Measurements from ENCODE around the gene PCNX3. TPM values are rescaled to one million over a fixed set of nuclear protein-coding genes. Genes with fewer than 3 reads are reported as not detected.

The PCNX3 gene
- total RNA-seq, 1 experiment from 2014 or later = 74.5 TPM

DNA sequence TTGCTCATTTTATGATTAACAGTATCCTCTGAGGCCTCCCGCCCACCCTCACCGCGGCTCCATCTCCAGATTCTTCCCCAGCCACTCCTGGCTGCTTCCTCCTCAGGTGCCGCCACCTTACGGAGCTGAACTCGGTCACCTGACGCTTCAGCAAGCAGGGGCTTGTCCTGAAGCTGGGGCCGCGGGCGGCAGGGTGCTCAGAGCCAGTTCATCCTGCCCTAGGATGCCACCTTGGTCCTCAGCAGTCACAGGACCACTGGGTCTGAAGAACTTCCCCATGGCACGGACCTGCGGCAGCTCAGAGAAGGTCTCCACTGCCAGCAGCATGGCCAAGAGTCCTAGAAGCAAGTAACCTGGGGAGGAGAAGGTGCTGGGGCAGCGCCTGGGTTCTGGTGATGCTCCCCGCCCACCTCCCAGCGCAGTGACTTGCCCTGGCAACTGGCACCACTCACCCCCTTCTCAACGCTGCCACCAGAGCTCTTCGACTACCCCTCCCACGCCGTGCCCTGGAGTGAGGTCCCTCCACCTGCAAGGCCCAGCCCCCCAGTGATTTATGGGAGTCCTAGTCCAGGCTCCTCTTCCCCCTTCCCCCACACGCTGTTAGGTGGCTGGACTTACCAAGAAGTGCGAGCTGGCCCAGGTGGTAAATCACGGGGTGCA is 22.6 kb upstream of the PCNX3 start:
- Histone ChIP-seq H3K27me3 (ENCODE audit: control insufficient read depth, insufficient read depth, low read length) (no peaks in the 10 kb centered on the region), H3K36me3 (ENCODE audit: control insufficient read depth, insufficient read depth, low read length) (peaks cover 3% of the 10 kb centered on the region), H3K4me1 (ENCODE audit: control insufficient read depth, insufficient read depth, low read length) (peaks cover 19% of the 10 kb centered on the region), H3K4me3 (ENCODE audit: low read depth in 2 of 2, low read length in 2 of 2) (no peak overlapping the region), H3K9me3 (ENCODE audit: control insufficient read depth, insufficient read depth, low read depth, low read length) (no peaks in the 10 kb centered on the region), H3K27ac (ENCODE audit: low read length) (no peak overlapping the region)
- no TSS peak for BruUV-seq (replicated peaks)
- DNase-seq (ENCODE audit: low read depth, low spot score) (no peak), ATAC-seq (no peak)
- CTCF ChIA-PET = interaction anchor here (0.7 to 2.5 kb wide), 4 partner anchors 21 to 196 kb away, joined by 3 to 9 read pairs (median 4); partner anchors contain the start of gene FAM89B
- in situ Hi-C loops (cut with HindIII; ENCODE audit: low pct_unique_long_range_greater_than_20kb, low sequenced_read_pairs) = no loop called here
- intact Hi-C loops (cut with micrococcal nuclease; ENCODE audit: unreplicated experiment) = no loop called here
- TF ChIP-seq, protein P1, sequence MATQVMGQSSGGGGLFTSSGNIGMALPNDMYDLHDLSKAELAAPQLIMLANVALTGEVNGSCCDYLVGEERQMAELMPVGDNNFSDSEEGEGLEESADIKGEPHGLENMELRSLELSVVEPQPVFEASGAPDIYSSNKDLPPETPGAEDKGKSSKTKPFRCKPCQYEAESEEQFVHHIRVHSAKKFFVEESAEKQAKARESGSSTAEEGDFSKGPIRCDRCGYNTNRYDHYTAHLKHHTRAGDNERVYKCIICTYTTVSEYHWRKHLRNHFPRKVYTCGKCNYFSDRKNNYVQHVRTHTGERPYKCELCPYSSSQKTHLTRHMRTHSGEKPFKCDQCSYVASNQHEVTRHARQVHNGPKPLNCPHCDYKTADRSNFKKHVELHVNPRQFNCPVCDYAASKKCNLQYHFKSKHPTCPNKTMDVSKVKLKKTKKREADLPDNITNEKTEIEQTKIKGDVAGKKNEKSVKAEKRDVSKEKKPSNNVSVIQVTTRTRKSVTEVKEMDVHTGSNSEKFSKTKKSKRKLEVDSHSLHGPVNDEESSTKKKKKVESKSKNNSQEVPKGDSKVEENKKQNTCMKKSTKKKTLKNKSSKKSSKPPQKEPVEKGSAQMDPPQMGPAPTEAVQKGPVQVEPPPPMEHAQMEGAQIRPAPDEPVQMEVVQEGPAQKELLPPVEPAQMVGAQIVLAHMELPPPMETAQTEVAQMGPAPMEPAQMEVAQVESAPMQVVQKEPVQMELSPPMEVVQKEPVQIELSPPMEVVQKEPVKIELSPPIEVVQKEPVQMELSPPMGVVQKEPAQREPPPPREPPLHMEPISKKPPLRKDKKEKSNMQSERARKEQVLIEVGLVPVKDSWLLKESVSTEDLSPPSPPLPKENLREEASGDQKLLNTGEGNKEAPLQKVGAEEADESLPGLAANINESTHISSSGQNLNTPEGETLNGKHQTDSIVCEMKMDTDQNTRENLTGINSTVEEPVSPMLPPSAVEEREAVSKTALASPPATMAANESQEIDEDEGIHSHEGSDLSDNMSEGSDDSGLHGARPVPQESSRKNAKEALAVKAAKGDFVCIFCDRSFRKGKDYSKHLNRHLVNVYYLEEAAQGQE (IDR thresholded peaks at IDR 0.05; ENCODE audit: insufficient read depth in 1 of 2, low read depth in 2 of 2, low read length in 1 of 2) = no peak
- TF ChIP-seq POLR2AphosphoS5 (IDR thresholded peaks at IDR 0.05; ENCODE audit: low read depth, low read length) (no peak), SIN3A (IDR thresholded peaks at IDR 0.05; ENCODE audit: borderline replicate concordance, insufficient read depth, low read depth, low read length) (no peak), TCF7L2 (IDR thresholded peaks at IDR 0.05; ENCODE audit: low read depth, low read length) (no peak)
- TF ChIP-seq, protein P2, sequence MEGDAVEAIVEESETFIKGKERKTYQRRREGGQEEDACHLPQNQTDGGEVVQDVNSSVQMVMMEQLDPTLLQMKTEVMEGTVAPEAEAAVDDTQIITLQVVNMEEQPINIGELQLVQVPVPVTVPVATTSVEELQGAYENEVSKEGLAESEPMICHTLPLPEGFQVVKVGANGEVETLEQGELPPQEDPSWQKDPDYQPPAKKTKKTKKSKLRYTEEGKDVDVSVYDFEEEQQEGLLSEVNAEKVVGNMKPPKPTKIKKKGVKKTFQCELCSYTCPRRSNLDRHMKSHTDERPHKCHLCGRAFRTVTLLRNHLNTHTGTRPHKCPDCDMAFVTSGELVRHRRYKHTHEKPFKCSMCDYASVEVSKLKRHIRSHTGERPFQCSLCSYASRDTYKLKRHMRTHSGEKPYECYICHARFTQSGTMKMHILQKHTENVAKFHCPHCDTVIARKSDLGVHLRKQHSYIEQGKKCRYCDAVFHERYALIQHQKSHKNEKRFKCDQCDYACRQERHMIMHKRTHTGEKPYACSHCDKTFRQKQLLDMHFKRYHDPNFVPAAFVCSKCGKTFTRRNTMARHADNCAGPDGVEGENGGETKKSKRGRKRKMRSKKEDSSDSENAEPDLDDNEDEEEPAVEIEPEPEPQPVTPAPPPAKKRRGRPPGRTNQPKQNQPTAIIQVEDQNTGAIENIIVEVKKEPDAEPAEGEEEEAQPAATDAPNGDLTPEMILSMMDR (IDR thresholded peaks at IDR 0.05) = no peak
- POLR2A ChIA-PET = interaction anchor here (0.6 kb wide), 2 partner anchors 18 to 21 kb away, joined by 3 to 5 read pairs; no protein-coding TSS in a partner anchor

DNA sequence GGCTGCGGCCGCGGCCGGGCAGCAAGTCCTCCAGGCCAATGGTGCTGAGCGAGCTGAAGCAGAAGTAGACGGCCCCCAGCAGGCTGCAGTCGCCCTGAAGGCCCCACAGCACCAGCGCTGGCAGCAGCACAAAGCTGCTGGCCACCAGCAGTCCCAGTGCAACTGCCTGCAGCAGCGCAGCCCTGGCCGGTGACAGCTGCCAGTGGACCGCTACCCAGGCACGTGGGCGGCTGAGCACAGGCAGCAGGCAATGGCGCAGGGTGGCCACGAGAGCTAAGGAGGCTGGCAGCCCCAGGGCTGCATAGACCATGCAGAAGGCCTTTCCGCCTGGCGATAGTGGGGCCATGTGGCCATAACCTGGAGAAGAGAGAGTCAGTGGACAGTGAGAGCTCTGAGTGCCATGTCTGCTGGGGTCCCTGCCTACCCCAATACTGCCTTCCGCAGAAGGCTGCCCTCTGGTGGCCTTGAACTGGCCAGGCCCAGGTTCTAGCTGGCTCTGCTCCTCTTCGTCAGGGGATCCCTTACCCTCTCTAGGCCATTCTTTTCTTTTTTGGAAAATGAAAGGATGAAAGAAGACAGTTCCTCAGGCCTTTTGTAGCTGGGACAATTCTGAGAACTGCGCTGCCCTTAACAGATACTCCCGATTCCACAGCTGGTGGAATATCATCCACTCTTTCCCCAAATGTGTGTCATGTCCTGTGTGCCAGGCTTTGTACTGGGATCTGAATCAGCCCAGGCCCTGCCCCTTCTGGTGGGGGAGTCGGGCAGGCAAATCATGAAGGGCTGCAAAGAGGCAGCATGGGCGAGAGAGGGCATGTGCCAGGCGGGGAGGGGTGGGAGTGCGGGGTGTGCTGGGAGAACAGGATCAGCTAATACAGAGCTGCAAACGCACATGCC is 21.8 kb upstream of the PCNX3 start:
- Histone ChIP-seq H3K27me3 (ENCODE audit: control insufficient read depth, insufficient read depth, low read length) (no peaks in the 10 kb centered on the region), H3K36me3 (ENCODE audit: control insufficient read depth, insufficient read depth, low read length) (peaks cover 3% of the 10 kb centered on the region), H3K4me1 (ENCODE audit: control insufficient read depth, insufficient read depth, low read length) (peaks cover 12% of the 10 kb centered on the region; the same call in 1 of the 2 replicates), H3K9me3 (ENCODE audit: control insufficient read depth, insufficient read depth, low read depth, low read length) (no peaks in the 10 kb centered on the region), H3K27ac (ENCODE audit: low read length) (no peak overlapping the region), H3K4me3 (ENCODE audit: low read depth in 2 of 2, low read length in 2 of 2) (no peak overlapping the region)
- intact Hi-C loops (cut with micrococcal nuclease; ENCODE audit: unreplicated experiment) (no loop called here), in situ Hi-C loops (cut with HindIII; ENCODE audit: low pct_unique_long_range_greater_than_20kb, low sequenced_read_pairs) (no loop called here)
- POLR2A ChIA-PET = interaction anchor here (0.6 kb wide), 1 partner anchor 21 kb away, joined by 3 read pairs; no protein-coding TSS in a partner anchor
- ATAC-seq (peak; percentile 61), DNase-seq (ENCODE audit: low read depth, low spot score) (no peak)
- TF ChIP-seq, protein P2 (IDR thresholded peaks at IDR 0.05) = peak; percentile 95; the same call in 1 of the 2 replicates
- TF ChIP-seq, protein P1 (IDR thresholded peaks at IDR 0.05; ENCODE audit: insufficient read depth in 1 of 2, low read depth in 2 of 2, low read length in 1 of 2) = no peak
- TF ChIP-seq SIN3A (IDR thresholded peaks at IDR 0.05; ENCODE audit: borderline replicate concordance, insufficient read depth, low read depth, low read length) = no peak
- CTCF ChIA-PET = interaction anchor here (0.5 to 2.5 kb wide), 7 partner anchors 13 to 197 kb away, joined by 3 to 9 read pairs (median 3); partner anchors contain the start of genes EHBP1L1 and FAM89B
- BruUV-seq (replicated peaks) = no TSS peak

All from Panc1 (cell line).